ENCODE data around the gene HMX1. TPM values are rescaled to one million over a fixed set of nuclear protein-coding genes. Genes with fewer than 3 reads are reported as not detected.

The HMX1 gene
- total and polyA plus RNA-seq, 5 experiments from 2014 or later, result not detected

DNA sequence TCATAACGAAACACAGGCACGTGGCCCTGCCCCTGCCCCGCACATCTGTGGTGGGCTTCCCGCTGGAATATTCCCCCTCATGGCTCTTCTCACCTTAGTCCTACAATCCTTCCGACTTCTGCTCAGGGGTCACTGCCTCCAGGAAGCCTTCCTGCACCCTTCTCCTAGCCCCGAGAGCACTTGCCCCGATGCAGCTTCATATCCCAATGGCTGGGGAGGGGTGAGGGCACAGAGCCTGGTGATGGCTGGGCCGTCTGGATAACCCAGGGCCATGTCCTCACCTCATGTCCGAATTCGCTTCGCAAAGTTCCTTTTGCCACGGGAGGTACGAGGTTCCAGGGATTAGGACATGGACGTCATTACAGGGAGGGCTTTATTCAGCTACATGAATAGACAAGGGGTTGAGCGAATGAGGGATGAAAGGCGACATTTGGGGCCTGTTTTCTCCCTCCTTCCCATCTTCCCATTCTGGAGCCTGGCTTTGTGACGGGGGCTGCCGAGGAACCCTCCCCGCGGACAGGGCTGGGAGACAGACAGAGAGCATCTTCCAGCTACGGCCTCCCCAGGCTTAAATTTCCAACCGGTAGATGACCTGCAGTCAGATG is 35.5 kb upstream of the HMX1 start:
- Mint-ChIP-seq H3K4me3 (peak overlapping the region in 1 of 10 donors; percentile 7), H3K36me3 (no peaks in the 10 kb centered on the region), H3K27ac (peak overlapping the region in 1 of 10 donors; percentile 36), H3K4me1 (peaks cover 0 to 2% (median 0%) of the 10 kb centered on the region in 4 donors), H3K9me3 (peaks cover 0 to 9% (median 0%) of the 10 kb centered on the region in 9 donors), H3K27me3 (peaks cover 0 to 13% (median 7%) of the 10 kb centered on the region in 5 donors)
- DNase-seq (no peak), ATAC-seq (no peak)
- POLR2A ChIA-PET, result no interaction called here

DNA sequence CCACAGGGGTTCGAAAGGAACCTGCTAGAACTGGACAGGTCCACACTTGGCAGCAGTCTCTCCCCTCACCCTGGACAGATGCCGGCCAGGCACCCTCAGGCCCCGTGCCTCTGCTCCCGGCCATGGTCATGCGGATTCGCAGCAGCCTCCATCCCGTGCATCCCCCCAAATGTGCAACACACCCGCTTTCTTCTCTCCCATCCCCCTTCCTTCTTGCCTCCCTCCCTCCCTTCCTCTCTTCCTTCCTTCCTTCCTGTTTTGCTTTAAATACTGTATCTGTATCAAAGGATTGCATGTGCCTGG is 35.0 kb upstream of the HMX1 start:
- H3K4me1 Mint-ChIP-seq, result peaks cover 0 to 2% (median 0%) of the 10 kb centered on the region in 4 donors
- H3K9me3 Mint-ChIP-seq, result peaks cover 0 to 13% (median 2%) of the 10 kb centered on the region in 9 donors
- DNase-seq (no peak), ATAC-seq (no peak)
- H3K36me3 Mint-ChIP-seq, result no peaks in the 10 kb centered on the region
- peak overlapping the region in 1 of 10 donors; percentile 36 for H3K27ac Mint-ChIP-seq
- peaks cover 0 to 13% (median 7%) of the 10 kb centered on the region in 5 donors for H3K27me3 Mint-ChIP-seq
- POLR2A ChIA-PET, result no interaction called here
- H3K4me3 Mint-ChIP-seq, result no peak overlapping the region

DNA sequence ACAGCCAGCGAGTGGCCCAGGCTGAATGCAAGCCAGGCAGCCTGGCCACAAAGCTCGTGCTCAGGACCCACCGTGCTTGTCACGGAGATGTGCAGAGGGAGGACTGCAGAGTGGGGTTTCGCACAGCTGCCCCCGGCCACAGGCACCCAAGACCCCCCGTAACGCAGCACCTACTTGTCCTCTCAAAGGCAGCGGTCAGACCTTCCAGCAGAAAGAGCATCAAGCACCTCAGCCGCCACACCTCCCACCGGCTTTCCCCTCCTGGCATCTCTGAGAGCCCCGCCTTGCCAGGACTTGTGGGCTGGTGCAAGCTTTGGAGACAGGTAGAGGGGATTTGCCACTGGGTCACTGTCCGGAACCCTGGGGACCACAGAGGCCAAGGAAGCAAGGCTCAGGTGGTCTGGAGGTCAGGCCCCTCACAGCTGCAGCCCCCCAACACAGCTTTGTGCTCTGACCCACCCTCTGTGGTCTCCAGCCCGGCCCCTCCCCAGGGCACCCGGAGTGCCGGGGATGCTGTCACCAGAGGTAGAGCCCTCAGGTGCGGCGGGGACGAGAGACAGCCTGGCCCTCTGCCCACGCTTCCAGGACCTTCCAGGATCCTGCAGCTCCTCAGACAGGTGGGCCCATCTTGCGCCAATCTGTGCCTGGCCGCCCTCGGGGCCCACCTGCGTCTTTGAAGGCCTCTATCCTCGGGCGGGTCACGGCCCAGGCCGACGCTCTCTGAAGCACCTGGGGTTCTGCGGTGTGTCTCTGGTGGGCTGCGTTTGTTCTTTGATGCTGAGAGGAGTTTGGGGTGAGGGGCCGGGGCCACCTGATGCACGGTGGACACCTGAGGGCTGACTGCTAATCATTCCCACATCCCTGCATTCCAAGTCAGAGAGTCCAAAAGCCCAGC is 34.4 kb upstream of the HMX1 start:
- no peak for ATAC-seq
- peak in 1 of 10 donors; percentile 47 for DNase-seq
- Mint-ChIP-seq H3K4me1 (peaks cover 0 to 2% (median 0%) of the 10 kb centered on the region in 4 donors), H3K27me3 (peaks cover 0 to 13% (median 7%) of the 10 kb centered on the region in 5 donors), H3K27ac (no peak overlapping the region), H3K9me3 (peaks cover 0 to 19% (median 5%) of the 10 kb centered on the region in 9 donors), H3K36me3 (no peaks in the 10 kb centered on the region), H3K4me3 (no peak overlapping the region)
- POLR2A ChIA-PET, result no interaction called here

DNA sequence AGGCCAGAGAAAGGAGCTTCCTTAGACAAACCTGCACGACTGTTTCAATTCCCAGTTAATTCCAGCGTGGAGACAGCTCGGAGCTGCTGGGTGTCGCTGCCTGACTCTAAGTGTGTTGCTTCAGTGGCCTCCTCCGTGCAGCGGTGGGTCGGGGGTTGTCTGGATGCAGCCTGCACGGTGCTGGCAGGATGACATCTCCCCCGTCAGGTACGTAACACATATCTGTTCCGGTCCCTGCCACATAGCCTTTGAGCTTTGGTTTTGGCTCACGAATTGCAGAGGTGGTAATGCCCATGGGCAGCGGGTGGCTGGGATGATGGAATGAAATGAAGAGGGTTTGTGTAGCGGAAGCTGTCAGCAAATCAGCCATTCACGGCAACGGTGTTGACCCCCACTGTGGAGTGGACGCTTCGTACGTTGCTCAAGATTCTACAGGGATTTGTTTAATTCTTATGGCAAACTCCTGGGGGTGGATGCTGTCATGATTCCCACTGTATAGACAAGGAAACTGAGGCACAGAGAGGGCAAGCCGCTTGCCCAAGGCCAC is 33.7 kb upstream of the HMX1 start:
- Mint-ChIP-seq H3K27ac (no peak overlapping the region), H3K36me3 (no peaks in the 10 kb centered on the region), H3K27me3 (peaks cover 0 to 13% (median 7%) of the 10 kb centered on the region in 5 donors), H3K4me3 (no peak overlapping the region), H3K9me3 (peaks cover 0 to 21% (median 6%) of the 10 kb centered on the region in 9 donors), H3K4me1 (peaks cover 0 to 2% (median 0%) of the 10 kb centered on the region in 4 donors)
- ATAC-seq, result no peak
- POLR2A ChIA-PET, result no interaction called here
- peak in 1 of 10 donors; percentile 30 for DNase-seq

DNA sequence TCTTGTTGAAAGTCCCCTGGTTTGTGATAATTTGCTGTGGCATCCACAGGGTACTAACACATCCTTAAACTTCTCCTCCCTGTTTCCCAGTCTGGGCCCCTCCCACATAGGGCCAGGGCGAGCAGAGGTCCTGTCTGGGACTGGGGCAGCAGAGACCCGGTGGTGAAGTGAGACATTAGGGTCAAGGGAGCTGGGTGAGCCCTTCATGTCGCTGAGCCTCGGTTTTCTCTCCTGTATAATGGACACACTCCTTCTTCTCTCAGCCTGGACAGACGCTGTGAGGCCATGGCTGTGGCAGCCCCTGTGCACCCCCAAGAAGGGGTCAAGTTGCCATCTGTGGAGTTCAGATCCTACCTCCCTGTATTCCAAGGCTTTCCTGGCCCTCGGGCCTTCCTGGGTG is 33.0 kb upstream of the HMX1 start:
- Mint-ChIP-seq H3K27me3 (peaks cover 0 to 13% (median 7%) of the 10 kb centered on the region in 5 donors), H3K9me3 (peaks cover 0 to 21% (median 6%) of the 10 kb centered on the region in 9 donors), H3K4me1 (peaks cover 0 to 2% (median 0%) of the 10 kb centered on the region in 4 donors), H3K4me3 (no peak overlapping the region), H3K27ac (no peak overlapping the region), H3K36me3 (no peaks in the 10 kb centered on the region)
- POLR2A ChIA-PET, result no interaction called here
- no peak for ATAC-seq
- peak in 1 of 10 donors; percentile 34 for DNase-seq

DNA sequence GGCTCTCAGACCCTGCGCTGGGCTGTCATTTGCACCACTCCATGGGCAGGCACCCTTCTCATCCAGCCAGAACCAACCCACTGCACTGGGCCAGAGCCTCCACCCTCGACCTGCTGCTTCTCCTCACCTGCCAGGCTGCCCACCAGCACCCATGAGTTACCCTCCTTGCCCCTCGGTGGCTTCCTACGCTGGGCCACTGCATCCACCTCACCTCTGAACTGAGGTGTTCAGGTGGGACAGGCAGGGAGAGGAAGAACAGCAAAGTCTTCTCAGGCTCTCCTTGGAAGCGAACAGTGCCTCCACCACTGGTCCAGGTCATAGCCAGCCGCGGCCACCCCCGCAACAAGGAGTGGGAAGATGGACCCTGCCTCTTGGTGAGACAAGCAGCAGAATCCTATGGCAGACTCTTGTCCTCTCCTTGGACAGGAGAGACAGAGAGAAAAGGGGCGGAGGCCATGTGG is 32.4 kb upstream of the HMX1 start:
- peaks cover 0 to 13% (median 7%) of the 10 kb centered on the region in 5 donors for H3K27me3 Mint-ChIP-seq
- POLR2A ChIA-PET, result no interaction called here
- no peak overlapping the region for H3K4me3 Mint-ChIP-seq
- ATAC-seq (no peak), DNase-seq (peak in 1 of 10 donors; percentile 55)
- no peak overlapping the region for H3K27ac Mint-ChIP-seq
- peaks cover 0 to 21% (median 6%) of the 10 kb centered on the region in 9 donors for H3K9me3 Mint-ChIP-seq
- H3K36me3 Mint-ChIP-seq, result no peaks in the 10 kb centered on the region
- H3K4me1 Mint-ChIP-seq, result peaks cover 0 to 2% (median 0%) of the 10 kb centered on the region in 4 donors

DNA sequence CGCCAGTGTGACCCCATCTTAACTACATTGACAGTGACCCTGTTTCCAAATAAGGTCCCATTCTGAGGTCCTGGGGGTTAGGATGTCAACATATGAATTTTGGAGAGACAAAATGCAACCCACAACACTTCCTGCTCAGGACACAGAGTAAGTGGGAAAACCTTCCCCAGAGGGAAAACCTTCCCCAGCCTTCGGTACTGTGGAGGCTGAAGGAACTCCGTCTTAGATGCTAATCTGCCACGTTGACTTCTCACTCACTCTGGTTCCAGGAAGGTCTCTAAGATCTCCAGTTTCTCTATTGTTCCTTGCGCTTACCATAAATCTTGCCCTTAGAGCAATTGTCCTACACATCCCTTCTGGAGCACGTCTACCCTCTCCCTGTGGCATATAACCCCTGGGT is 29.7 kb upstream of the HMX1 start:
- H3K9me3 Mint-ChIP-seq, result peaks cover 0 to 21% (median 6%) of the 10 kb centered on the region in 9 donors
- H3K27me3 Mint-ChIP-seq, result peaks cover 0 to 21% (median 8%) of the 10 kb centered on the region in 5 donors
- ATAC-seq (no peak), DNase-seq (no peak)
- H3K27ac Mint-ChIP-seq, result no peak overlapping the region
- H3K4me3 Mint-ChIP-seq, result no peak overlapping the region
- H3K36me3 Mint-ChIP-seq, result no peaks in the 10 kb centered on the region
- no peaks in the 10 kb centered on the region for H3K4me1 Mint-ChIP-seq
- POLR2A ChIA-PET, result no interaction called here

DNA sequence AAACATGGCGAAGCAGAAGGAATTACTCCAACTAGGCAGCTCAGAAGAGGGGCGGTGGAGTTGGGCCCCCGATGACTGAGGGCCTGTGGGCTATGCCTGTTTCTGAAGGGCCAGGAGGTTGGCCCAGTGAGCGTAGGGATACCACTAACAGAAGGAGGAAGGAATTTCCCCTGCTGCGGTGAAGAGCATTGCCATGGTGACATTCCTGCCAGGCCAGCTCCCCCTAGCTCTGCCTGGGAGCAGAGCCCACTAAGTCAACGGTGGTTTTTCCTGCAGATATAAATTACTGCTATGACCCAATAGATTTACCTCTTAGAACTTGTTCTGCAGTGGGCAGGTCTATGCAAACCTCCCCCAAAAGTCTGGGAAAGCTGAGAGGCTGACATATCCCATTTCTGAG is 28.9 kb upstream of the HMX1 start:
- DNase-seq (no peak), ATAC-seq (no peak)
- H3K27ac Mint-ChIP-seq, result no peak overlapping the region
- no peaks in the 10 kb centered on the region for H3K4me1 Mint-ChIP-seq
- H3K4me3 Mint-ChIP-seq, result no peak overlapping the region
- H3K27me3 Mint-ChIP-seq, result peaks cover 0 to 21% (median 8%) of the 10 kb centered on the region in 5 donors
- H3K9me3 Mint-ChIP-seq, result peaks cover 0 to 21% (median 6%) of the 10 kb centered on the region in 9 donors
- H3K36me3 Mint-ChIP-seq, result no peaks in the 10 kb centered on the region
- POLR2A ChIA-PET, result no interaction called here

DNA sequence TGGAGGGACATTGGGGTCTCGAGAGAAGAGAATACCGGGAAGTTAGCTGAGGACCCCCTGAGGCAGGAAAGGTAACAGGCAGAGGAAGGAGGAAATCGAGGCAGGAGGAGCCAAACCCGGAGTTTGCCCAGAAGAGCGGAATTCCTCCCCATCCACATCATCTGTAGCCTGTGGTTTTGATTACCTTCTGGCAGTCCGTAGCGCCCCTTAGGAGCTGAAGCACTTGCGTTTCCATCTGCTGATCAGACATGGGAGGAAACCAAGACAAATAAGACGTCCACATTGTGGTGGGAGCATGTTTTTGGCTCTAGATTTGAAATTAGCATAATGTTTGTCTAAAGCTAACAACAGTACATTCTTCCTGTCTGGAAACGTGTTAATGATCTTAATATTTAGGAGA is 26.8 kb upstream of the HMX1 start:
- ATAC-seq, result no peak
- H3K4me1 Mint-ChIP-seq, result no peaks in the 10 kb centered on the region
- POLR2A ChIA-PET, result no interaction called here
- H3K4me3 Mint-ChIP-seq, result no peak overlapping the region
- peaks cover 0 to 21% (median 6%) of the 10 kb centered on the region in 9 donors for H3K9me3 Mint-ChIP-seq
- H3K27ac Mint-ChIP-seq, result no peak overlapping the region
- no peaks in the 10 kb centered on the region for H3K36me3 Mint-ChIP-seq
- no peak for DNase-seq
- peaks cover 0 to 26% (median 10%) of the 10 kb centered on the region in 5 donors for H3K27me3 Mint-ChIP-seq

DNA sequence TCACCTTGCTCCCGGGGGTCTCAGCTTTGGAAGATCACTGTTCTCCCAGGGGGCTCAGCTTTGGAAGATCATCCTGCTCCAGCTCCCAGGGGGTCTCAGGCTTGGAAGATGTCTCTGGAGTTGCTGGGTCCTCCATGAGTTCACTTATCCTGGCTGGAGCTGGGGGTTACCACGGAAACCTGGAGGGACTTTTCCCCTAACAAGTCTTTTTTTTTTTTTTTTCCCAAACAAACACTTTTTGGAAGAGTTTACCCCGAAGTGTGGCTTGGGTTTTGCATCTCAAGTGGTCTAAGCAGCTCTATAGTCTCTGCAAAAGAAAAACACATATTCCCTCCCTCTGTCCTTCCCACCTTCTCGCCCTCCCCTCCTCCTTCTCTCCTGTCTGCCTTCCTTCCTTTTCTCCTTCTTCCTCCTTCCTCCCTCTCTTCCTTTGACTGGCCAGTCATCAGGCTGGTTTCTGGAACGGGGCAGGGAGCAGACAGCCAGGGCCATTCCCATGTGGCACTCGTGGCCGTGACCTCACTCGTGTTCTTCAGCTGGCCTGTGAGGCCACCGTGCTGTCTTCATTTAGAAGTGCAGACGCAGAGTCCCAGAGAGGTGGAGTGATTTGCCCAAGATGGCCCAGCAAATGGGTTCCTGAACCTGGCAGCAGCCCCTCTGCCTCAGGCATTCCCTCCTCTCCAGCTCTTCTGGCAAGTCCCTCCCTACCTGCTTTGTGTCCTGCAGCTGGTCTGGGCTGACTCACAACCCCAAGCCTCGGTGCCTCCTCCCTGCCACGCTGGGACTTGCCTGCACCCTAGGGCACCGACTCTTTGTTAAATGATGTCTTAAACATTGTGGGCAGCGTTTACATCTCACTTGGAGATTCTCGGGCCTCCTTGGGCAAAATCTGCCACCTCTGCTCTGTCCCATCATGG is 25.9 kb upstream of the HMX1 start:
- Mint-ChIP-seq H3K27ac (peak overlapping the region in 1 of 10 donors; percentile 20), H3K9me3 (peaks cover 0 to 15% (median 6%) of the 10 kb centered on the region in 9 donors), H3K4me3 (no peak overlapping the region)

DNA sequence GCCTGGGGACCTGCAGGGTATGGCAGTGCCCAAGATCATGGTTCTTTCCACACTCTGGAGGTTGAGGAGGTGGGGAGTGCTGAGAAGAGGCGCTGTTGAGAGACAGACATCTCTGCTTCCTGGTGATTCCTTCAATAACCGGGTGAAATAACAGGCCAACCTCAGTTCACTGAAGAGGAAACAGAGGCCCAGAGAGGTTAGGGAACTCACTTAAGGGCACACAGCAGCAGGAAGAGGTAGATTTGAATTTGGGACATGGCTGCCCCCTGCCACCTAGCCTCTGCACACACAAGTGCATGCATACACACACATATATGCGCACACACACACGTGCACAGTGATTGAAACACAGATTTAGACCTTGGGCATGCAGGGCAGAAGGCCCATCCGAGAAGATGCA is 24.9 kb upstream of the HMX1 start:
- no peak for ATAC-seq

More for the DNA sequence above, 25.9 kb upstream of the HMX1 start:
- ATAC-seq, result no peak
- POLR2A ChIA-PET, result interaction anchor here (0.7 kb wide), 1 partner anchor 378 kb away, joined by 4 read pairs; no protein-coding TSS in a partner anchor
- no peaks in the 10 kb centered on the region for H3K4me1 Mint-ChIP-seq
- peaks cover 0 to 31% (median 10%) of the 10 kb centered on the region in 5 donors for H3K27me3 Mint-ChIP-seq
- no peaks in the 10 kb centered on the region for H3K36me3 Mint-ChIP-seq
- no peak for DNase-seq

DNA sequence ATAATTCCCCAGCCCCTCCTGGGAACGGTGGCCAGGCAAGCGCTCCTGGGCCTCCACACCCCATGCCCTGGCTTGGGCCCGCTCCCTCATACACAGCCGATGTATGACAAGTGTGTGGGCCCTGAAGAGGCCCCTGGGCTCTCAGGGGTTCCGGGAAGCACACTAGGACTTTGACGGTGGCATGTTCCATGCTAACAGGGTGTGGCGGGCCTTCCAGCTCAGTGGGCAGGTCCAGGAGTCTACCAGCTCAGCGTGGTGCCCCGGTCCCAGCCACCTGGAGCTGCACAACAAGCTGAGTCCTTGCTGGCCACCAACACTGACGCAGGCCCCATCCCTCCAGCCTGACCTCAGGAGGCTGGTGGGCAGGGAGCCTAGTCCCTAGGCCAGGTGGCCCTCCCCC is 24.4 kb upstream of the HMX1 start:
- Mint-ChIP-seq H3K27me3 (peaks cover 3 to 42% (median 15%) of the 10 kb centered on the region in 5 donors), H3K4me3 (no peak overlapping the region), H3K36me3 (no peaks in the 10 kb centered on the region), H3K4me1 (peaks cover 0 to 3% (median under 1%) of the 10 kb centered on the region in 4 donors), H3K9me3 (peaks cover 0 to 4% (median under 1%) of the 10 kb centered on the region in 9 donors), H3K27ac (peak overlapping the region in 1 of 10 donors; percentile 53)
- ATAC-seq (no peak), DNase-seq (no peak)
- POLR2A ChIA-PET, result no interaction called here

More for the DNA sequence above, 24.9 kb upstream of the HMX1 start:
- POLR2A ChIA-PET, result no interaction called here
- H3K27me3 Mint-ChIP-seq, result peaks cover 0 to 38% (median 11%) of the 10 kb centered on the region in 5 donors
- no peak overlapping the region for H3K4me3 Mint-ChIP-seq
- peaks cover 0 to 6% (median 4%) of the 10 kb centered on the region in 9 donors for H3K9me3 Mint-ChIP-seq
- H3K36me3 Mint-ChIP-seq, result no peaks in the 10 kb centered on the region
- H3K4me1 Mint-ChIP-seq, result peaks cover 0 to under 1% (median 0%) of the 10 kb centered on the region in 4 donors
- DNase-seq, result no peak
- no peak overlapping the region for H3K27ac Mint-ChIP-seq

Data from naive thymus-derived CD8-positive, alpha-beta T cell (primary cell).